Suprapubic skin (tissue), 4 donors: ENCODE results near the gene MARK3.

Source experiments
- EP300 ChIP-seq: sonication (generic); formaldehyde crosslinking; IDR thresholded peaks from one replicate; pipeline ENCODE4 v1.6.1; 2017; ENCODE audit warnings: antibody characterized with exemption
- POLR2A ChIP-seq, 2 donors: fragments of 450-650 bp; IDR thresholded peaks; one replicate each; pipeline ENCODE4 v1.6.1; 2017; ENCODE audit warnings: antibody characterized with exemption in 2 of 2, mild to moderate bottlenecking in 2 of 2, moderate library complexity in 2 of 2
- POLR2AphosphoS5 ChIP-seq, 3 donors: sonication (generic); formaldehyde crosslinking; IDR thresholded peaks; one replicate each; pipeline ENCODE4 v1.6.1; 2017; ENCODE audit warnings: antibody characterized with exemption in 3 of 3
- TF ChIP-seq, protein P1 (sequence below), 2 donors: fragments of 200-600 bp in 1 of 2; fragments of 450-650 bp in 1 of 2; sonication (generic) in 1 of 2; IDR thresholded peaks; one replicate each; pipeline ENCODE4 v1.5.1; 2016 to 2019; ENCODE audit warnings: antibody characterized with exemption in 2 of 2, mild to moderate bottlenecking in 1 of 2, moderate library complexity in 1 of 2

DNA sequence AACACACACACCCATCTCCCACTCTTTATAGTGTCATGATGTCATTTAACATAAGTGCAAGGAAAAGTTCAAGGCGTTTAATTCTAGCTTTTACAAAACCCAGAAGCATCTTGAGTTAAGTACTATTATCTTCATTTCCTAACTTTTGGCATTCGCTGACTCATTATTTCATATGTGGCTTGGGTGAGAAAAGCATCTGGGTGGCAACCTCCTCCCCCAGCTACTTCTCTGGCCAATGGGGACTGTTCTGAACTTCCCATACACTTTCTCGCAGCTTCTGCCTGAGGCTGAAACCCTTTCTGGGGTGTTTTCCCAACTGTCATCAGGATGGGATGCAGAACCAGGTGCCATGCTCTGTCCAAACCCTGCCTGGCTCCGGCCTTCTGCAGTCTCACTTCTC, 2.8 kb upstream of the MARK3 start:
- TF ChIP-seq, protein P1, sequence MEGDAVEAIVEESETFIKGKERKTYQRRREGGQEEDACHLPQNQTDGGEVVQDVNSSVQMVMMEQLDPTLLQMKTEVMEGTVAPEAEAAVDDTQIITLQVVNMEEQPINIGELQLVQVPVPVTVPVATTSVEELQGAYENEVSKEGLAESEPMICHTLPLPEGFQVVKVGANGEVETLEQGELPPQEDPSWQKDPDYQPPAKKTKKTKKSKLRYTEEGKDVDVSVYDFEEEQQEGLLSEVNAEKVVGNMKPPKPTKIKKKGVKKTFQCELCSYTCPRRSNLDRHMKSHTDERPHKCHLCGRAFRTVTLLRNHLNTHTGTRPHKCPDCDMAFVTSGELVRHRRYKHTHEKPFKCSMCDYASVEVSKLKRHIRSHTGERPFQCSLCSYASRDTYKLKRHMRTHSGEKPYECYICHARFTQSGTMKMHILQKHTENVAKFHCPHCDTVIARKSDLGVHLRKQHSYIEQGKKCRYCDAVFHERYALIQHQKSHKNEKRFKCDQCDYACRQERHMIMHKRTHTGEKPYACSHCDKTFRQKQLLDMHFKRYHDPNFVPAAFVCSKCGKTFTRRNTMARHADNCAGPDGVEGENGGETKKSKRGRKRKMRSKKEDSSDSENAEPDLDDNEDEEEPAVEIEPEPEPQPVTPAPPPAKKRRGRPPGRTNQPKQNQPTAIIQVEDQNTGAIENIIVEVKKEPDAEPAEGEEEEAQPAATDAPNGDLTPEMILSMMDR (IDR thresholded peaks at IDR 0.05), result no peak
- TF ChIP-seq EP300, result no peak
- no peak for TF ChIP-seq POLR2AphosphoS5 (IDR thresholded peaks at IDR 0.05)
- no peak for TF ChIP-seq POLR2A (IDR thresholded peaks at IDR 0.05)
